Fibroblast of lung (primary cell): ENCODE results near the gene SPAAR. TPM values are rescaled to one million over a fixed set of nuclear protein-coding genes. Genes with fewer than 3 reads are reported as not detected.

Experiments
- DNase-seq, 2 donors: peaks; one replicate each; pipeline versions ENCODE4 v3.0.0 to v3.0.0-alpha.2; 2010; ENCODE audit warnings: low read depth in 2 of 2
- H2AFZ ChIP-seq: 2 replicates; pipeline ENCODE4 v1.5.1; 2012; ENCODE audit warnings: low read length, control low read depth, inconsistent platforms
- H3K27ac ChIP-seq: 2 replicates; pipeline ENCODE4 v1.5.1; 2011; ENCODE audit warnings: low read length, control low read depth; ENCODE audit not compliant: insufficient read depth
- H3K27me3 ChIP-seq: 2 replicates; pipeline ENCODE4 v1.5.1; 2011; ENCODE audit warnings: mild to moderate bottlenecking, low read length; ENCODE audit not compliant: control insufficient read depth, insufficient read depth
- H3K36me3 ChIP-seq: 2 replicates; pipeline ENCODE4 v1.5.1; 2011; ENCODE audit warnings: low read length; ENCODE audit not compliant: control insufficient read depth, insufficient read depth
- H3K4me1 ChIP-seq: 2 replicates; pipeline ENCODE4 v1.5.1; 2011; ENCODE audit warnings: low read length; ENCODE audit not compliant: control insufficient read depth, insufficient read depth; ENCODE audit errors: extremely low read depth
- H3K4me2 ChIP-seq: 2 replicates; pipeline ENCODE4 v1.5.1; 2011; ENCODE audit warnings: low read length, control low read depth; ENCODE audit not compliant: insufficient read depth; ENCODE audit errors: extremely low read depth
- H3K4me3 ChIP-seq, 4 experiments: fragments of 200-600 bp in 1 of 4; sonication (generic) in 1 of 4; replicated peaks in 1 of 4; 2 replicates each; pipeline ENCODE4 v1.5.1; 2011 to 2016; ENCODE audit warnings: low read length in 4 of 4, low read depth in 3 of 4, mild to moderate bottlenecking in 3 of 4, control low read depth in 2 of 4, inconsistent platforms in 1 of 4, mixed read lengths in 1 of 4; ENCODE audit not compliant: insufficient read depth in 1 of 4; ENCODE audit errors: control extremely low read depth in 1 of 4
- H3K79me2 ChIP-seq: 2 replicates; pipeline ENCODE4 v1.5.1; 2012; ENCODE audit warnings: mild to moderate bottlenecking, low read length, inconsistent platforms; ENCODE audit not compliant: control insufficient read depth, insufficient read depth
- H3K9ac ChIP-seq: 2 replicates; pipeline ENCODE4 v1.5.1; 2011; ENCODE audit warnings: mild to moderate bottlenecking, low read length, control low read depth; ENCODE audit not compliant: insufficient read depth
- H3K9me3 ChIP-seq: 2 replicates; pipeline ENCODE4 v1.5.1; 2012; ENCODE audit warnings: low read depth, low read length; ENCODE audit not compliant: control insufficient read depth, insufficient read depth
- H4K20me1 ChIP-seq: 2 replicates; pipeline ENCODE4 v1.5.1; 2011; ENCODE audit warnings: low read length; ENCODE audit not compliant: control insufficient read depth, insufficient read depth; ENCODE audit errors: extremely low read depth
- CTCF ChIP-seq, 2 donors: IDR thresholded peaks in 1 of 2; conservative IDR thresholded peaks in 1 of 2; 1 replicate in 1 of 2; 2 replicates in 1 of 2; pipeline ENCODE4 v1.5.1; 2011 to 2012; ENCODE audit warnings: low read length in 2 of 2, control low read depth in 1 of 2, inconsistent platforms in 1 of 2, low read depth in 1 of 2, mild to moderate bottlenecking in 1 of 2
- EZH2 ChIP-seq: IDR thresholded peaks from 2 replicates; pipeline ENCODE4 v1.5.1; 2012; ENCODE audit warnings: low read length, control low read depth, mild to moderate bottlenecking; ENCODE audit errors: missing control alignments
- polyA plus RNA-seq, 2 donors: library from polyadenylated mRNA; depleted of rRNA in 1 of 2; stranded (reverse) in 1 of 2; unstranded in 1 of 2; fragments of >200 nt; gene quantifications; 2 replicates each; pipeline ENCODE4 v1.2.1, GENCODE V29; 2011 to 2012; ENCODE audit warnings: missing spikeins in 1 of 2
- total RNA-seq: library from RNA; depleted of rRNA; stranded (reverse); fragments of >200 nt; gene quantifications from 2 replicates; pipeline ENCODE4 v1.2.1, GENCODE V29; 2014

The SPAAR gene
- total and polyA plus RNA-seq, 2 donors (not counting 1 experiment from before 2014, with no cell fraction given) = 0.17 to 0.41 TPM

DNA sequence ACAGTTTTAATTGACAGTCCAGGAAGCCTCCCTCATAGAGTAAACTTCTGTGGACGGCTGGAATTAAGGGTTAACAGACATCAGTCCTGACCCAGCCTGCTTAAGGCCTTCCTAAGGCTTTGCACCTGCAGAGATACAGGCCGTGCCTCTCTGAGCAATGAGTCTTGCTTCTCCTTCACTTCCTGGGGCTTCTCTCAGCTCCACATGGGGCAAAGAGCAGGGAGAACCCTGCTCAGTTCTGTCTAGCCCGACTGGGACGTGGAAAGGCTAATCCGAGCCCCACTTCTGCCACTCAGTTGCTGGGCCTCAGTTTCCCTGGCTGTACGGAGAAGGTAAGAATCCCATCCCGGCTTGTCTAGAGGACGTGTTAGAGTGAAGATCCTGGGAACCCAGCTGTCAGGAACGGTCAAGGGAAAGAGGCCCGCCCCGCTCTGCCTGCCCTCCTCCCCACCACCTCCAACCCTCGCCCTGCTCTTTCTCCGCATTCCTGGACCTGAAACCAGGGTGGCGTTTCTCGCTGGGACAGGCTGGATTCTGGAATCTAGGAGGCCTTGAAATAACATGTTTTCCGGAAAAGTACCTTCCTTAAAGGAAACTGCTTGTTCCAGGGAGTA, 6.5 kb downstream of the SPAAR start:
- Histone ChIP-seq H3K27ac (no peak overlapping the region), H3K9me3 (no peaks in the 10 kb centered on the region), H3K27me3 (no peaks in the 10 kb centered on the region), H2AFZ (no peak overlapping the region), H3K4me2 (no peak overlapping the region), H3K9ac (no peak overlapping the region), H4K20me1 (no peaks in the 10 kb centered on the region), H3K79me2 (no peaks in the 10 kb centered on the region), H3K4me1 (no peaks in the 10 kb centered on the region), H3K36me3 (no peaks in the 10 kb centered on the region), H3K4me3 (no peak overlapping the region)
- no peak for DNase-seq
- TF ChIP-seq EZH2 = no peak
- no peak for TF ChIP-seq CTCF (conservative IDR thresholded peaks at IDR 0.05 in 1 of 2, IDR thresholded peaks at IDR 0.05 in 1 of 2; ENCODE audit: low read depth in 1 of 2, low read length in 2 of 2)

- TF ChIP-seq CTCF (conservative IDR thresholded peaks at IDR 0.05 in 1 of 2, IDR thresholded peaks at IDR 0.05 in 1 of 2; ENCODE audit: low read depth in 1 of 2, low read length in 2 of 2) = no peak
- no peak for TF ChIP-seq EZH2
- Histone ChIP-seq H3K4me2 (no peak overlapping the region), H3K36me3 (no peaks in the 10 kb centered on the region), H3K9ac (no peak overlapping the region), H3K4me1 (no peaks in the 10 kb centered on the region), H4K20me1 (no peaks in the 10 kb centered on the region), H3K9me3 (no peaks in the 10 kb centered on the region), H3K79me2 (no peaks in the 10 kb centered on the region), H2AFZ (no peak overlapping the region), H3K4me3 (no peak overlapping the region), H3K27ac (no peak overlapping the region), H3K27me3 (no peaks in the 10 kb centered on the region)
- no peak for DNase-seq
These were observed 8.0 kb downstream of the SPAAR start for GRCh38 chr9:35917261-35917660.

- H3K4me2 ChIP-seq = no peak overlapping the region
- no peaks in the 10 kb centered on the region for H4K20me1 ChIP-seq
- H3K4me3 ChIP-seq = no peak overlapping the region
- no peaks in the 10 kb centered on the region for H3K36me3 ChIP-seq
- TF ChIP-seq EZH2 (no peak), CTCF (conservative IDR thresholded peaks at IDR 0.05 in 1 of 2, IDR thresholded peaks at IDR 0.05 in 1 of 2; ENCODE audit: low read depth in 1 of 2, low read length in 2 of 2) (no peak)
- H3K9ac ChIP-seq = no peak overlapping the region
- H2AFZ ChIP-seq = no peak overlapping the region
- no peaks in the 10 kb centered on the region for H3K79me2 ChIP-seq
- H3K4me1 ChIP-seq = peaks cover 5% of the 10 kb centered on the region
- no peak overlapping the region for H3K27ac ChIP-seq
- H3K27me3 ChIP-seq = no peaks in the 10 kb centered on the region
- no peak for DNase-seq
- H3K9me3 ChIP-seq = no peaks in the 10 kb centered on the region
These were observed 9.5 kb downstream of the SPAAR start for GRCh38 chr9:35918780-35919179.
